GM08714 (cell line): Measurements from ENCODE around the gene NPFFR2.
"Not testable (repeated sequence)": the region's sequence is repeated elsewhere in the genome, so short reads cannot be mapped to it uniquely, and the experiment has no call there.

Experiments
- H3K4me3 ChIP-seq: fragments of 200-500 bp; sonication (Bioruptor generic); 2 replicates; pipeline ENCODE4 v1.5.1; 2014; ENCODE audit warnings: mild to moderate bottlenecking, low read length, inconsistent platforms
- ZNF274 ChIP-seq: IDR thresholded peaks from 2 replicates; pipeline ENCODE4 v1.6.1; 2012; ENCODE audit warnings: mild to moderate bottlenecking, low read depth, low read length

NPFFR2 gene

DNA sequence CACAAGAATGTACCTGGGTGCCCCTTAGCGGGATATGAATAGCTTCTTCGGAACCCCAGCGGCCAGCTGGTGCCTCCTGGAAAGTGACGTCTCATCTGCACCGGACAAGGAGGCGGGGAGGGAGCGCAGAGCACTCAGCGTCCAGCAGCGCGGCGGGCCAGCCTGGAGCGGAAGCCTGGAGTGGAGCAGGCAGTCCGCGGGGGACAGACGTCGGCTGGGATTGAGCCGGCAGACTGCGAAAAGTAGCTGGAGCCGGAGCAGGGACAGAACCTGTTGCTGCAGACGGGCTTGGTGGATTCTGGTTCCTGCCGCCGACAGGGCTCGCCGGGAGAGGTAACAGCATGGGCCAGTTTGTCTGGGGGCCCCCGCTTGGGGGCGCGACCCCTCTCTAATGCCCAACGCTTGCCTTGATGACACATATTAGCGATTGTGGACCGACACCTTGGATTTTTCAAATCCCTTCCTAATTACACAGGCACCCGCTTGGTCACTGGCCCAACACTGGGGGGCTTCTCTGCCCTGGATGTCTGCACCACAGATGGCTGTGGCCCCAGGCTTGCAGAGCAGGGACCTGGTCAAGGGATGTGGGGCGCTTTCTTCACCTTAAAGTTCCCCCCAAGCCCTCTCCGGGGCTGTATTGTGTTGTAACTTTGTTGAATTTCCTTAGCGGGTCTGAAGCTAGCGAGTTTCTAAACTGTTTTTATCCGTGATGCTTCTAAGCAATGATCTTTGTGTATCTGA lies at the start of gene NPFFR2:
TSS of gene NPFFR2 (plus strand) at position 133 of the 741 bp plus-strand sequence. CDS start 96,592 bp downstream, outside the sequence.
- H3K4me3 ChIP-seq = peak within 1 kb of the TSS; percentile 6; the same call in 1 of the 2 replicates
- no peak for TF ChIP-seq ZNF274

DNA sequence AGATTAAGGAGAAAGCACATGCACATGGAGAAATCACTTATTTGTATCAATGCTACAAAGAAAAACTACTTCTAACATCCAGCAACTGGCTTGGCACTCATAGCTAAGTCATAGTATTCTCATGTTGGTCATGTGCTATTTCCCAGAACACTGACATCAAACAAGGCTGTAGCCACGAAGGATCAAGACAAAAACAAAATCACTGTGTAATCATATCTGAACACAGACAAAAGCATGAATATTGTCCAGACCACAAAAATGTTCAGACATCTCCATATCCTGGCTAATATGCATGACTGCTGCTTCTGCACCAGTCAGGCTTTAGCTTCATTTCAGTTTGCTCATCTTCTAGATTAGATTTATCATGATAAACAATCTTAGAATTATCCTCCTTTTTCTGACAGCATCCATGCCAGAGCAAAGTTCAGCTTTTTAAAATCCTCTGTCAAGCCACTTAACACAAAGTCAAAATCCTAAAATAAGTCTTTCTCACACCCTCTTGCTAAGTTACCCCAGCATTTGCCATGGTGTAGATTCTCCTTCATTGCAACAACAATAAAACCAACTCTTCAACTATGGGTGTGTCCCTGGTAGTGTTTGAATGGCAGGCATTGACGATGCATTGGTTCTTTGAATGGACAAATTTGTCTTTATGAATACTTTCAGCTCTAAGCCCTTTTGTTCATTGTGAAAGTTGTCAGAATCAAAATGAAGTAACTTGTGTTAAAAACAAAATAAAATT lies 39.1 kb upstream of the NPFFR2 start:
- no peak for TF ChIP-seq ZNF274
- H3K4me3 ChIP-seq = no peak overlapping the region

DNA sequence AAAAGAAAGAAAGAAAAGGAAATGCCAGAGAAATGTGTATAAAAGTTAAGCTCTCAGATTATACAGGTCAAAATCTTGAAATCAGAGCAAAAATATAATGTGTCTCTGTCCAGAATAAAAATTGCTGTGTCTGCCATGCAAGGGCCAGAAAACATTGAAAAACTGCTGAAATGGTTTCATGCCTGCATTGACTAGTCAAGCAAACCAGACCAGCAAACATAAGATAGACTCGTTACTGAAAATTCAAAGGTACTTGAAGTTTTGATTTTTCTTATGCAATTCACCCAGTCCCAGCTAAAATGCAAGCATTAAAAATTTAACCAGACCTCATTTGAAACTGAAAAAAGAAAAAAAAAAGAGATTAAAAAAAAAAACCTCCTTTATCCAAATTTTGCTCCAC lies 37.2 kb upstream of the NPFFR2 start:
- no peak for TF ChIP-seq ZNF274
- H3K4me3 ChIP-seq = no peak overlapping the region

DNA sequence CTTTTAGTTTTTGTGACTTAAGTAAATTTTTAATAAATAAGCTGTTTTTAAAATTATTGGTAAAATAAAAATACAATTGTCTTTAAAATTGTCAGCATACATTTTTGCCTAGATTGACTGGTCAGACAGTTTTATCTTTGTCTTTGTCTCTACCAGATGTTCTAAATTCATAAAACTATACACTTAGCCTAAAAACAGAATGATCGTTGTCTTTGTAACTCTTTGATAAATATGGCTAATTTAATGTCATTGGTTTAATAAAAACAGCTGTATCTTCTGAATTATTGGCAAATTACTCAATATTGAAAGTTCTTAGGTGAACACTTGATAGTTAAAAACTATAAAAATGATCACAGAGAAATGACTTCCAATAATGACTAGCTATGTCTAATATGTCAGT lies 36.5 kb upstream of the NPFFR2 start:
- no peak overlapping the region for H3K4me3 ChIP-seq
- TF ChIP-seq ZNF274 = no peak

DNA sequence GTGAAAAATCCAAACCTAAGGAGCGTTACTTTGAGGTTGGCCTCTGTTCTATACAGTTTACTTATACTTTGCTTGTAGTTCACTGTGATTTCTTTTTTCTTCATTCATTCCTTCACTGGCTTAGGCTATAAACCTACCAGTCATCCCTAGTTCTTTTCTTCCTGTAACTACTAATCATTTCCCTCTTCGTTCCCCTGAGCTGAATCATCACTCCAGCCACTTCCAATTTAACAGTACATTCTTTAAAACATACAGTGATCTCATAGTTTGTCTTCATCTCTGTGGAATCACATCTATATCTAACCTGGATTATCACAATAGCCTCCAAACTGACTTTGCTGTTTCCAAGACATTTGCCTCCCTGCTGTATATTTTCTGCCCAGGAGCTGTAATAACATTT lies 25.2 kb upstream of the NPFFR2 start:
- no peak overlapping the region for H3K4me3 ChIP-seq
- TF ChIP-seq ZNF274 = no peak

DNA sequence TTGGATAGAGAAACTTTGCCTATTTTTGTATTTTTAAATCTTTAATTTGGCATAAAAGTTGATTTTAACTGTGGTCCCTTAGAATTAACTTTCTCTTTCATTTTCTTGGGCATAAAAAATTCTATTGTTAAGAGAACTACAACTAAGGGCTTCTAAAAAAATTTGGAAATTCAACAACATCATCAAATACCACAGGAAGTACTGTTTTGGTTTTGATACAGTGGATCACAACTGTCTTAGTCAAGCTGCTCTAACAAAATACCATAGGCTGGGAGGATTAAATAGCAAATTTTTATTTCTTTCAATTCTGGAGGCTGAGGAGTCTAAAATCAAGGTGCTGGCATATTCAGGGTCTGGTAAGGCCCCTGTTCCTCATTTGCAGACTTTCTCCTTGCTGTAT lies 19.9 kb upstream of the NPFFR2 start:
- TF ChIP-seq ZNF274 = no peak
- H3K4me3 ChIP-seq = no peak overlapping the region

DNA sequence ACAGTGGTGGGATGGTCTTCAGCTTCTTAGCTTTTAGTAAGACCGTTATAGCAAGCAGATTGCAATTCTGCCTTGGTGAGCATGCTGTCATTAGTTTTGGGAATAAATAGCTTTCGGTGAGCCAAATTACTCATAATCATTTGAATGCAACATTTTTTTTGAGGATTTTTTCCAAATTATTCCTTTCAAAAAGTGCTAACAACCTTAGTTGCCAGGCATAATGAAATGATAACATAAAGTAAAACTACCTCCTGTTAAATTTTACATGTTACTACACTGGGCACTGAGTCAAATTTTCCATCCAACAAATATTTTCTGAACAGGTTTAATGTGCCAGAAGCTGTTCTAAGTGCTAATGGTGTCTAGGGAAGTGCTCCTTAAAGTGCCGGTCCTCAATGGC lies 15.8 kb upstream of the NPFFR2 start:
- H3K4me3 ChIP-seq = no peak overlapping the region
- TF ChIP-seq ZNF274 = no peak

DNA sequence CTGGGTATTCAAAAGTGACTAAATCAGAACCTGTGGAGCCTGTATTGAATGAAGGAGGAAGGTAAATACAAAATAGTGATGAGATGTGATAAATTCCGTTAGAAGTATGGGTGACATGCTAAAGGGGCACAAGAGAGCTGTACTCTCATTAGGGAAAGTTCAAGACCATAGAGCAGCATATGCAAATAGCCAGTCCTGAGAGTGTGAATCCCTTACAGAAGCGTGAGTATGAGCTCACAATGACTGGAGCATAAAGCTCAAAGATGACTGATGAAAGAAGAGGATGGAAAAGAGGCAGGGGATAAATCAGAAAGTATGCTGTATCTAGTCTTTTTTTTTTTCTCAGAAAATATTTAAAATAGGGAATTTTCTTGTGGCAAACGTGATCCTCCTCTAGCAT lies 12.1 kb upstream of the NPFFR2 start:
- no peak for TF ChIP-seq ZNF274
- no peak overlapping the region for H3K4me3 ChIP-seq

DNA sequence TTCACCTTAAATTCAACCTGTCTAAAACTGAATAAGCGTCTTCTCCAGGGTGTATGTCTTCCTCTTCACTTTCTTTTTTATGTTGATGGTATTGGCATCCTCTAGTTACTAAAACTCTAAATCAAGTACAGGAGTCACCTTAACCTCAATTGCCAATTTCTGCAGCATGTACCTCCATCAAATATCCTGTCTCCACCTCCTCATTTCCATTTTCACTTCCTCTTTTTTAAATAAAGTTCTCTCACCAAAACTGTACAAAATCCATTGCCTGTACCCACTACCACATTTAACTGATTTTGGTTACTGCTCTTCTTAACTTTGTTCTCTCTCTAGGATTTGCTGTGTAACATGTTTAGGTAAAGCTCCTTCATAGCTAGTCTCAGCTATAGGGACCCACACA lies 9.2 kb upstream of the NPFFR2 start:
- TF ChIP-seq ZNF274 = no peak
- no peak overlapping the region for H3K4me3 ChIP-seq

DNA sequence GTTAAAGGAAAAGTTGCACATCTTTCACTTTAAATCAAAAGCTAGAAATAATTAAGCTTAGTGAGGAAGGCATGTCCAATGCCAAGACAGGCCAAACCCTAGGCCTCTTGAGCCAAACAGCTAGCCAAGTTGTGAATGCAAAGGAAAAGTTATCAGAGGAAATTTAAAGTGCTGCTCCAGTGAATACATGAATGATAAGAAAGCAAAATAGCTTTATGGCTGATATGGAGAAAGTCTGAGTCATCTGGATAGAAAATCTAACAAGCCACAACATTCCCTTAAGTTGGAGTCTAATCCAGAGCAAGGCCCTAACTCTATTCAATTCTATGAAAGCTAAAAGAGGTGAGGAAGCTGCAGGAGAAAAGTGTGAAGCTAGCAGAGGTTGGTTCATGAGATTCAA lies 23.8 kb downstream of the NPFFR2 start:
- TF ChIP-seq ZNF274 = no peak
- H3K4me3 ChIP-seq = no peak overlapping the region

DNA sequence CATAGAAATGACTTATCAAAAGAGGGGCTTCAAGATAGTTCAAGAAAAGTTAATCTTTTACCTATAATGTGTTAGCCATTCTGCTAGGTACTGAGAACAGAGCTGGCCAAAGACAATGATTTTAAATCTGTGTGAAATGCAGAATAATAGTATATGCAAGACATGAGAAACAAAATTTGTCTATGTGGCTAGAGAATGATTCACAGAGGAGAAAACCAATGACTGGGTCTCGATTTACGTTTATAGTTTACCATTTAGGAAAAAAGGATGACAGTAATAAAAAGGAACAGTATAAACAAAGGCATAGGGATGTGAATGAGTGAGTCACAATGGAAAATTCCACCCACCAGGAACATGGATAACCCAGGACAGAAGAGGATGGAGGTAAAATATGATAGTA lies 31.9 kb downstream of the NPFFR2 start:
- H3K4me3 ChIP-seq = no peak overlapping the region
- TF ChIP-seq ZNF274 = no peak

DNA sequence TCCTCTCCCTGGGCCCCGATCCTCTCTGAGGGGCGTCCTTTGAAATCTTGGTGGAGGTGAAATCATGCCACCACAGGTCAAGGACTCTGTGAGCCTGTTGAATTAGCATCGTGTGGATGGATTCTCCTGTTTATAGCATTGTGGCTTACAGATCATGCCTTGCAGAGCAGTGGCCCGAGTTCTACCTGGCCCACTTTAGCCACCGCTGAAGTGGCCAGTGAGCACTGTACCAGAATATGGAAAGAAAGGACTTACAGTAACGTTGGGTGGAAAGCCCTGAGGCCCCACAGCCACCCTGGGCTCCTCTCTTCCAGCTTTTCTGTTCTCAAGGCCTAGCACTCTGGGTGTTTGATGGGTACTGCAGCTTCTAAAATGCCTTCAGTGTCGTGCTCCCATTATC lies 35.3 kb downstream of the NPFFR2 start:
- no peak for TF ChIP-seq ZNF274
- H3K4me3 ChIP-seq = no peak overlapping the region

DNA sequence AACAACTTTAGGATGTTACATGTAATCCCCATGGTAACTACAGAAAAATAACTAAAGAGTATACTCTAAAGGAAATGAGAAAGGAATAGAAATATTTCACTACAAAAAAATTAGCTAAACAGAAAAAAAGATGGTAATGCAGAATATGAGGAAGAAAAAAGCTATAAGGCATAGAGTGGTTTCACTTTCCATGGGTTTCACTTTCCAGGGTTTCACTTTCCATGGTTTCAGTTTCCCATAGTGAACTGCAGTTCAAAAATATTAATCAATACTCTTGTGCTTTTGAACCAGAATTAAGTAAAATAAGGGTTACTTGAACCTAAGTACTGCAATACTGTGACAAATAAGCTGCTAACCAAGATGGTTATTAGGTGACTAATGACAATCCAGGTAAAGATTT lies 42.0 kb downstream of the NPFFR2 start:
- H3K4me3 ChIP-seq = no peak overlapping the region
- TF ChIP-seq ZNF274 = no peak

DNA sequence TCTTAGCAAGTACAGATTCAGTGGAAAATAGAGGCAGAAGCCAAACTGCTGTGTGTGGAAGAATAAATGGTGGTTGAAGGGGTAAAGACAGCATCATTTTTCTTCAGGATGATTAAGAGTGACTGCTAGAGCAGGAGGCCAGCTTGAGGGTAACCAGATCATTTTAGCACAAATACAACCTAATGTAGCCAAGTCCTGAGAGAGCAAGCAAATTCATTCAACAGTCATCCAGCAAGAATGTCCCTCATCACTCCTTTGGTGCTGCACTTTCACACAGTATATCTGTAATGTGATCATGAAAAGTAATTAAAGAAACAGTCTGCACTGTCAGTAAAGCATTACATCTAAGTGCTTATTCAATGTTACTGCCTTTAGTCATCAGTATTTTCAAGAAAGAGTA lies 44.8 kb downstream of the NPFFR2 start:
- H3K4me3 ChIP-seq = no peak overlapping the region
- no peak for TF ChIP-seq ZNF274

DNA sequence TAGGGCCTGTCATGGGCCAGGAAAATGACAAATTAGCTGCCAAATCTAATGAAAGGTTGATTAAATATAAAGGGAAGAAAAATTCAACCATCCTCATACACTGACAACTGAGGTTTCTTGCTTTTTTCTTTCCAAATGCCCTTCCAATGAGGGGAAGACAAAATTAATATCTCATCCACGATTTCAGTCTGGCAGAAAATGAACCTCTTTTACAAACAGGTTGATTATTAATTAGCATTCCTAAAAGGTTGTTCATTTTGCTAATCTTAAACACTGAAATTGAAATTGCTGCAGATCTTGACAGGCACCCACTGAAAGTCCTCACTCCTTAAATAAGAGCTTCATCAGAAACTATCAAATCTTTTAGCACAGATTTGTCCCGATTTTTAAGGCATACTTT lies 45.5 kb downstream of the NPFFR2 start:
- no peak for TF ChIP-seq ZNF274

DNA sequence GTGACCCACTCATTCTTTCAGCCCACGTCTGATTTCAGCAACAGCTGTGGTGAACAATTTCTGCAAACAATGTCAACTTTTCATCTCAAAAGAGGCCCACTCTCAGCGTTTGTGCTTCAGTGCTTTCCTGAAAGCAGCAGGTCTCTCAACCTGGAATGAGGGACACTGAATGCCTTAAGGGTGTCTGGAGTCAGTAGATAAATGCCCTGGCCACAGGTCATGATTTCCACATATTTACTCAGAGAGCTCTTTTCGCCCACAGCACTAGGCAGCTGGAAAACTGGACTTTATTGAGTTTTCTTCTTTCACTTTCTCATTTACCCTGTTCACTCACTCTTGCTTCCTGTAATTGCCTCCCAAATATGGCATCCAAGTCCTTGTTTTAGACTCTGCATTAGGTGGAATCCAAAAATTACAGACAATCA lies 52.8 kb downstream of the NPFFR2 start:
- H3K4me3 ChIP-seq = peak overlapping the region; percentile 46; the same call in 1 of the 2 replicates
- no peak for TF ChIP-seq ZNF274

More for the DNA sequence above, 45.5 kb downstream of the NPFFR2 start:
- no peak overlapping the region for H3K4me3 ChIP-seq

DNA sequence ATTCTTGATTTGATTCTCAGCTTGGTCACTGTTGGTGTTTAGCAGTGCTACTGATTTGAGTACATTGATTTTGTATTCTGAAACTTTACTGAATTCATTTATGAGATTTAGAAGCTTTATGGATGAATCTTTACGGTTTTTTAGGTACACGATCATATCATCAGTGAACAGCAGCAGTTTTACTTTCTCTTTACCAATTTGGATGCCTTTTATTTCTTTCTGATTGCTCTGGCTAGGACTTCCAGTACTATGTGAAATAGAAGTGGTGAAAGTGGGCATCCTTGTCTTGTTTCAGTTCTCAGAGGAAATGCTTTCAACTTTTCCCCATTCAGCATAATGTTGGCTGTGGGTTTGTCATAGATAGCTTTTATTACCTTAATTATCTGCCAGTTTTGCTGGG lies 58.8 kb downstream of the NPFFR2 start:
- H3K4me3 ChIP-seq = not testable (repeated sequence)
